IMR-90 (cell line): ENCODE measurements around the gene ATP1A4. TPM values are rescaled to one million over a fixed set of nuclear protein-coding genes. Genes with fewer than 3 reads are reported as not detected.

ENCODE experiments used
- ATAC-seq: fragments of 200-7000 bp; cut with Tn5 transposase; 2 replicates; pipeline ENCODE4 v1.9.1; 2020; ENCODE audit warnings: low read depth, mild to moderate bottlenecking, moderate library complexity
- BruUV-seq: library from RNA; stranded (reverse); fragments of 400-500 nt; replicated peaks from 2 replicates; lab custom pipeline; 2021; lab: Mats Ljungman, UMichigan
- CTCF ChIA-PET: fragments of 300-600 bp; formaldehyde crosslinking; extraction: SDS; loops from one replicate; lab custom pipeline; 2021; ENCODE audit warnings: antibody characterized with exemption; lab: Yijun Ruan, JAX
- POLR2A ChIA-PET: fragments of 300-600 bp; sonication (Branson Sonifier 250); formaldehyde crosslinking; loops from one replicate; lab custom pipeline; 2022; ENCODE audit warnings: antibody characterized with exemption; ENCODE audit not compliant: unreplicated experiment; lab: Charles Lee
- DNase-seq: peaks from one replicate; pipeline ENCODE4 v3.0.0; 2013
- H2AFZ ChIP-seq: replicated peaks from 2 replicates; pipeline ENCODE3; 2013; ENCODE audit warnings: low read length, mild to moderate bottlenecking; ENCODE audit not compliant: poor library complexity
- H2AK5ac ChIP-seq: 2 replicates; pipeline ENCODE4 v1.6.1; 2013; ENCODE audit warnings: low read depth, low read length, inconsistent platforms
- H2AK9ac ChIP-seq: replicated peaks from 2 replicates; pipeline ENCODE3; 2013; ENCODE audit warnings: mild to moderate bottlenecking, low read depth, low read length, moderate library complexity; ENCODE audit not compliant: poor library complexity
- H2BK120ac ChIP-seq: 2 replicates; pipeline ENCODE4 v1.6.1; 2013; ENCODE audit warnings: low read depth, low read length, inconsistent platforms
- H2BK15ac ChIP-seq: 3 replicates; pipeline ENCODE4 v1.6.1; 2013; ENCODE audit warnings: low read depth, low read length, inconsistent platforms
- H2BK20ac ChIP-seq: 2 replicates; pipeline ENCODE4 v1.6.1; 2013; ENCODE audit warnings: low read depth, mild to moderate bottlenecking, inconsistent platforms, low read length, moderate library complexity
- H2BK5ac ChIP-seq: 2 replicates; pipeline ENCODE4 v1.6.1; 2013; ENCODE audit warnings: mild to moderate bottlenecking, low read depth, low read length, inconsistent platforms; ENCODE audit not compliant: poor library complexity, severe bottlenecking
- H3K14ac ChIP-seq: replicated peaks from 2 replicates; pipeline ENCODE4 v1.6.1; 2013; ENCODE audit warnings: low read depth, low read length, inconsistent platforms
- H3K18ac ChIP-seq: 2 replicates; pipeline ENCODE4 v1.6.1; 2013; ENCODE audit warnings: low read depth, low read length, control low read depth
- H3K23ac ChIP-seq: 2 replicates; pipeline ENCODE4 v1.6.1; 2013; ENCODE audit warnings: low read depth, low read length, inconsistent platforms
- H3K27ac ChIP-seq: 2 replicates; pipeline ENCODE4 v1.5.1; 2013; ENCODE audit warnings: mild to moderate bottlenecking, control low read depth, low read length; ENCODE audit not compliant: insufficient read depth
- H3K27me3 ChIP-seq: 2 replicates; pipeline ENCODE4 v1.6.1; 2013; ENCODE audit warnings: low read length; ENCODE audit not compliant: control insufficient read depth, insufficient read depth
- H3K36me3 ChIP-seq: 2 replicates; pipeline ENCODE4 v1.6.1; 2013; ENCODE audit warnings: low read length, mixed read lengths; ENCODE audit not compliant: control insufficient read depth, insufficient read depth
- H3K4ac ChIP-seq: 2 replicates; pipeline ENCODE4 v1.6.1; 2013; ENCODE audit warnings: low read depth, low read length, inconsistent platforms
- H3K4me1 ChIP-seq: 2 replicates; pipeline ENCODE4 v1.6.1; 2013; ENCODE audit warnings: low read length, mixed read lengths; ENCODE audit not compliant: control insufficient read depth, insufficient read depth
- H3K4me2 ChIP-seq: 2 replicates; pipeline ENCODE4 v1.6.1; 2013; ENCODE audit warnings: low read depth, mild to moderate bottlenecking, control low read depth, low read length, moderate library complexity
- H3K4me3 ChIP-seq: 2 replicates; pipeline ENCODE4 v1.5.1; 2013; ENCODE audit warnings: low read depth, mild to moderate bottlenecking, control low read depth, low read length, moderate library complexity; ENCODE audit not compliant: insufficient read depth
- H3K56ac ChIP-seq: 2 replicates; pipeline ENCODE4 v1.6.1; 2013; ENCODE audit warnings: low read length, inconsistent platforms; ENCODE audit not compliant: insufficient read depth; ENCODE audit errors: extremely low read depth
- H3K79me1 ChIP-seq, 2 experiments: 2 replicates each; pipeline ENCODE4 v1.6.1; 2013; ENCODE audit warnings: low read length in 2 of 2, inconsistent platforms in 1 of 2, low read depth in 1 of 2
- H3K9ac ChIP-seq: 2 replicates; pipeline ENCODE4 v1.6.1; 2013; ENCODE audit warnings: low read depth, low read length, control low read depth
- H3K9me1 ChIP-seq: 2 replicates; pipeline ENCODE4 v1.6.1; 2013; ENCODE audit warnings: low read length, inconsistent platforms; ENCODE audit not compliant: insufficient read depth
- H3K9me3 ChIP-seq: 2 replicates; pipeline ENCODE4 v1.6.1; 2013; ENCODE audit warnings: low read length; ENCODE audit not compliant: control insufficient read depth, insufficient read depth
- H4K20me1 ChIP-seq: 2 replicates; pipeline ENCODE4 v1.6.1; 2013; ENCODE audit warnings: low read length, inconsistent platforms; ENCODE audit not compliant: insufficient read depth
- H4K5ac ChIP-seq: 2 replicates; pipeline ENCODE4 v1.6.1; 2013; ENCODE audit warnings: mild to moderate bottlenecking, low read depth, low read length, control low read depth
- H4K8ac ChIP-seq, 2 experiments: 2 replicates each; pipeline ENCODE4 v1.6.1; 2013; ENCODE audit warnings: low read depth in 2 of 2, low read length in 2 of 2, control low read depth in 1 of 2, inconsistent platforms in 1 of 2
- H4K91ac ChIP-seq: 2 replicates; pipeline ENCODE4 v1.6.1; 2013; ENCODE audit warnings: low read depth, low read length, inconsistent platforms; ENCODE audit not compliant: insufficient read depth
- CEBPB ChIP-seq: IDR thresholded peaks from 2 replicates; pipeline ENCODE4 v1.6.1; 2012; ENCODE audit warnings: low read depth, low read length, improper control_type of control experiment
- CHD1 ChIP-seq: IDR thresholded peaks from 2 replicates; pipeline ENCODE4 v1.6.1; 2012; ENCODE audit warnings: low read depth, low read length, improper control_type of control experiment
- CTCF ChIP-seq: conservative IDR thresholded peaks from 2 replicates; pipeline ENCODE4 v1.5.1; 2012; ENCODE audit warnings: mild to moderate bottlenecking, low read depth, low read length, improper control_type of control experiment
- MAFK ChIP-seq: IDR thresholded peaks from 2 replicates; pipeline ENCODE4 v1.6.1; 2012; ENCODE audit warnings: low read depth, low read length, improper control_type of control experiment
- NFE2L2 ChIP-seq: fragments of 150-350 bp; IDR thresholded peaks from 2 replicates; pipeline ENCODE4 v1.6.1; 2016; ENCODE audit warnings: low read depth, mild to moderate bottlenecking, low read length
- POLR2A ChIP-seq: IDR thresholded peaks from 2 replicates; pipeline ENCODE4 v1.6.1; 2012; ENCODE audit warnings: mild to moderate bottlenecking, low read depth, low read length
- RAD21 ChIP-seq: IDR thresholded peaks from 2 replicates; pipeline ENCODE4 v1.6.1; 2012; ENCODE audit warnings: low read length, improper control_type of control experiment
- SMC3 ChIP-seq: fragments of 150-350 bp; IDR thresholded peaks from 2 replicates; pipeline ENCODE4 v1.6.1; 2016; ENCODE audit warnings: low read depth, mild to moderate bottlenecking, antibody characterized with exemption, low read length, moderate library complexity
- WGBS, 2 experiments: methylation state at CpG; one replicate each; pipeline versions ENCODE4 v1.1.5 to v1.1.7; 2013; ENCODE audit warnings: missing lambda C conversion rate in 2 of 2; ENCODE audit not compliant: insufficient read length in 1 of 2; ENCODE audit errors: extremely low coverage in 2 of 2; 5-methylcytosine and 5-hydroxymethylcytosine counted together
- dilution Hi-C: fragments of 300-500 bp; cut with HindIII; formaldehyde crosslinking; loops from one replicate; pipeline ENCODE4 v1.14.3; 2018; ENCODE audit warnings: low sequenced_read_pairs; ENCODE audit not compliant: unreplicated experiment
- in situ Hi-C: fragments of 300-500 bp; cut with MboI; formaldehyde crosslinking; loops from 3 replicates; pipeline ENCODE4 v1.14.3; 2019; ENCODE audit warnings: low sequenced_read_pairs, inconsistent platforms, mixed read lengths
- intact Hi-C: fragments of 100-400 bp; cut with micrococcal nuclease; formaldehyde crosslinking; loops from 2 replicates; pipeline ENCODE4 v1.10.0; 2022
- polyA plus RNA-seq, 3 experiments: library from polyadenylated mRNA; depleted of rRNA; stranded (reverse); fragments of >200 nt; gene quantifications; 2 replicates each; pipeline ENCODE4 v1.2.3, GENCODE V29; 2012; ENCODE audit warnings: low replicate concordance in 1 of 3
- total RNA-seq: library from RNA; depleted of rRNA; stranded (reverse); fragments of >200 nt; gene quantifications from 2 replicates; pipeline ENCODE4 v1.2.3, GENCODE V29; 2012

ATP1A4 gene
- total and polyA plus RNA-seq, 2 of the 4 experiments (the other 2 are of a cell fraction), result not detected

- Histone ChIP-seq H4K20me1 (peaks cover 37% of the 10 kb centered on the region), H4K5ac (peak overlapping the region; percentile 79), H3K4me3 (peak overlapping the region; percentile 38), H2AFZ (peak overlapping the region; percentile 90), H3K27ac (peak overlapping the region; percentile 38), H2BK120ac (peak overlapping the region; percentile 88), H3K18ac (peak overlapping the region; percentile 55), H3K79me1 (peaks cover 9 to 51% of the 10 kb centered on the region in 2 experiments), H3K4me1 (peaks cover 36% of the 10 kb centered on the region), H4K91ac (peak overlapping the region; percentile 89), H3K9me1 (peaks cover 38% of the 10 kb centered on the region), H3K23ac (peak overlapping the region; percentile 29; the same call in 1 of the 2 replicates), H3K56ac (peak overlapping the region; percentile 43; the same call in 1 of the 2 replicates), H2BK5ac (peak overlapping the region; percentile 14), H3K4me2 (peak overlapping the region; percentile 82), H2AK9ac (peak overlapping the region; percentile 93), H3K14ac (peak overlapping the region; percentile 87), H3K4ac (peak overlapping the region; percentile 90), H3K9ac (peak overlapping the region; percentile 58), H3K27me3 (no peaks in the 10 kb centered on the region; the same call in 1 of the 2 replicates), H2BK20ac (peak overlapping the region; percentile 86), H2BK15ac (peak overlapping the region; percentile 72; the same call in 1 of the 3 replicates), H2AK5ac (peak overlapping the region; percentile 59), H4K8ac (peak overlapping the region; percentile 79 to 98), H3K9me3 (no peaks in the 10 kb centered on the region), H3K36me3 (peaks cover 21% of the 10 kb centered on the region)
- WGBS, 2 experiments, result no CpG with 5 or more reads among the region's 7 CpGs
- ChIA-PET POLR2A (no interaction called here), CTCF (interaction anchor here (0.5 kb wide), 1 partner anchor 1844 kb away, joined by 3 read pairs; no protein-coding TSS in a partner anchor)
- in situ Hi-C loops, result no loop called here
- TF ChIP-seq SMC3 (no peak), CHD1 (no peak), CEBPB (no peak), POLR2A (no peak), MAFK (no peak), NFE2L2 (no peak), CTCF (no peak), RAD21 (no peak)
- ATAC-seq (no peak), DNase-seq (no peak)
- BruUV-seq, result no TSS peak
- intact Hi-C loops, result no loop called here
- dilution Hi-C loops, result no loop called here
These were observed 53.3 kb downstream of the ATP1A4 start for GRCh38 chr1:160204526-160205241.
